Measurements from ENCODE around the gene ZNF219. TPM values are rescaled to one million over a fixed set of nuclear protein-coding genes. Genes with fewer than 3 reads are reported as not detected.

ZNF219 gene
- total and polyA plus RNA-seq, 7 experiments from 2014 or later = 2.3 to 22.1 (median 6.5) TPM

DNA sequence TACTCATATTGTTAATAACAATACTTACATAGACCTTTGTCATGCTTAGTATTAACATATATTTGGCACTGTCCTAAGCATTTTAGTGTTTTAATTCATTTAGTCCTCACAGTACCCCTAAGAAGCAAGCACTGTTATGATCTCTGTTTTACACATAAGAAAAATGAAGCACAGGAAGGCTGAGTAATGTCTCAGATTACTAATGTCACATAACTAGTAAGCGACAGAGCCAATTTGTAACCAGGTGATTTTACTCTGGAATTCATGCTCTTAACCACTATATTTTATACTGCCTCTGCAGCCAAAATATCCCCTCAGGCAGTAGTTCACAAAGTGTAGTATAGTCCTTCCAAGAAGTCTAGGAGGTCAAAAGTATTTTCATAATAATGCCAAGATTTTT, 22.7 kb upstream of the ZNF219 start:
- Histone ChIP-seq H3K4me3 (ENCODE audit: low read length) (no peak overlapping the region), H3K27ac (ENCODE audit: low read depth, low read length) (no peak overlapping the region), H3K9me3 (ENCODE audit: control insufficient read depth in 2 of 3, low read length in 3 of 3) (no peaks in the 10 kb centered on the region), H3K4me1 (ENCODE audit: control insufficient read depth in 2 of 2, insufficient read depth in 2 of 2, low read length in 2 of 2) (no peaks in the 10 kb centered on the region), H3K36me3 (ENCODE audit: control insufficient read depth in 2 of 3, insufficient read depth in 3 of 3, low read length in 3 of 3) (no peaks in the 10 kb centered on the region), H3K27me3 (ENCODE audit: control insufficient read depth in 2 of 2, insufficient read depth in 2 of 2, low read length in 2 of 2) (no peaks in the 10 kb centered on the region)
- Mint-ChIP-seq H3K9me3 (peaks cover 0 to 12% (median 2%) of the 10 kb centered on the region in 11 donors), H3K27me3 (peaks cover 17 to 33% (median 26%) of the 10 kb centered on the region in 5 donors), H3K4me1 (peaks cover 0 to 4% (median 0%) of the 10 kb centered on the region in 7 donors), H3K36me3 (no peaks in the 10 kb centered on the region), H3K27ac (no peak overlapping the region), H3K4me3 (no peak overlapping the region)
- ChIA-PET POLR2A (no interaction called here), CTCF (no interaction called here)
- ATAC-seq (no peak), DNase-seq (no peak)
- intact Hi-C loops (cut with micrococcal nuclease) = no loop called here

DNA sequence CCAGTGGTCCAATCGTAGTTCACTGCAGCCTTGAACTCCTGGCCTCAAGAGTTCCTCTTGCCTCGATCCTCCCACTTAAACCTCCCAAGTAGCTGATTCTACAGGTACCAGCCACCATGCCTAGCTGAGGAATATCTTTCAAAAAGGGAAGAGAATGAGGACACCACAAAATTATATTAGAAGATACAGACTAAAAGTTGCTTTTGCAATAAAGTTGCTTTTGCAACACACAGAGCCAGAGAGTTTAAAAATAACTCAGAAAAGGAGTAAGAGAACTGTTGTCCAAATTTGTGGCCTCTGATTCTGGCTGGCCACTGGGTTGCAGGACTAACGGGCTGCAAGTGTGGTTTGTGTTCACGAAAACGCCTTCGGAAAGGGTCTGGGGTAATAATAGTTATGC, 22.2 kb upstream of the ZNF219 start:
- H3K27ac ChIP-seq (ENCODE audit: low read depth, low read length) = no peak overlapping the region
- intact Hi-C loops (cut with micrococcal nuclease) = no loop called here

DNA sequence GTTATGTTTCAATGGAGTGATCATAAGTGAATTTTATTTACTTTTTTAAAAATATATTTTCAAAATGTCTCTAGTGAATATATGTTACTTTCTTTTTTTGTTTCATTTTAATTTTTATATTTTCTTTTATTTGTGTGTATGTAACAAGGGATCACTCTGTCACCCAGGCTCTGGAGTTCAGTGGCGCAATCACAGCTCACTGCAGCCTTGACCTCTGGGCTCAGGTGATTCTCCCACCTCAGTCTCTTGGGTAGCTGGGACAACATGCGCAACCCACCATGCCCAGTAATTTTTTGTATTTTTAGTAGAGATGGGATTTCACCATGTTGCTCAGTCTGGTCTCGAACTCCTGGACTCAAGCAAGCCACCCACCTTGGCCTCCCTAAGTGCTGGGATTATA, 20.5 kb upstream of the ZNF219 start:
- ChIA-PET CTCF (interaction anchor here (0.7 to 1.3 kb wide), 2 partner anchors 51 to 55 kb away, joined by 3 read pairs; no protein-coding TSS in a partner anchor), POLR2A (no interaction called here)
- no peak overlapping the region for H3K27ac Mint-ChIP-seq
- no peaks in the 10 kb centered on the region for H3K9me3 Mint-ChIP-seq
- H3K27me3 Mint-ChIP-seq = peaks cover 6 to 23% (median 19%) of the 10 kb centered on the region in 5 donors
- DNase-seq = no peak
- intact Hi-C loops (cut with micrococcal nuclease) = no loop called here
- no peaks in the 10 kb centered on the region for H3K36me3 Mint-ChIP-seq
- ATAC-seq = no peak
- no peak overlapping the region for H3K4me3 Mint-ChIP-seq
- Histone ChIP-seq H3K36me3 (ENCODE audit: control insufficient read depth in 2 of 3, insufficient read depth in 3 of 3, low read length in 3 of 3) (no peaks in the 10 kb centered on the region), H3K4me3 (ENCODE audit: low read length) (no peak overlapping the region), H3K4me1 (ENCODE audit: control insufficient read depth in 2 of 2, insufficient read depth in 2 of 2, low read length in 2 of 2) (no peaks in the 10 kb centered on the region), H3K27me3 (ENCODE audit: control insufficient read depth in 2 of 2, insufficient read depth in 2 of 2, low read length in 2 of 2) (no peaks in the 10 kb centered on the region), H3K9me3 (ENCODE audit: control insufficient read depth in 2 of 3, low read length in 3 of 3) (no peaks in the 10 kb centered on the region), H3K27ac (ENCODE audit: low read depth, low read length) (no peak overlapping the region)
- H3K4me1 Mint-ChIP-seq = peaks cover 0 to 4% (median 0%) of the 10 kb centered on the region in 7 donors

More for the DNA sequence above, 22.2 kb upstream of the ZNF219 start:
- H3K36me3 ChIP-seq (ENCODE audit: control insufficient read depth in 2 of 3, insufficient read depth in 3 of 3, low read length in 3 of 3) = no peaks in the 10 kb centered on the region
- Mint-ChIP-seq H3K27ac (no peak overlapping the region), H3K27me3 (peaks cover 16 to 30% (median 24%) of the 10 kb centered on the region in 5 donors), H3K9me3 (peaks cover 0 to 10% (median 2%) of the 10 kb centered on the region in 11 donors), H3K36me3 (no peaks in the 10 kb centered on the region), H3K4me3 (no peak overlapping the region), H3K4me1 (peaks cover 0 to 4% (median 0%) of the 10 kb centered on the region in 7 donors)
- H3K27me3 ChIP-seq (ENCODE audit: control insufficient read depth in 2 of 2, insufficient read depth in 2 of 2, low read length in 2 of 2) = no peaks in the 10 kb centered on the region
- CTCF ChIA-PET = no interaction called here
- no peaks in the 10 kb centered on the region for H3K9me3 ChIP-seq (ENCODE audit: control insufficient read depth in 2 of 3, low read length in 3 of 3)
- ATAC-seq (no peak), DNase-seq (no peak)
- POLR2A ChIA-PET = interaction anchor here (1.0 kb wide), 1 partner anchor 16 kb away, joined by 3 read pairs; no protein-coding TSS in a partner anchor
- no peak overlapping the region for H3K4me3 ChIP-seq (ENCODE audit: low read length)
- H3K4me1 ChIP-seq (ENCODE audit: control insufficient read depth in 2 of 2, insufficient read depth in 2 of 2, low read length in 2 of 2) = no peaks in the 10 kb centered on the region

GRCh38 chr14:21113369-21113768, 14.9 kb upstream of the ZNF219 start:
- no peak for ATAC-seq

DNA sequence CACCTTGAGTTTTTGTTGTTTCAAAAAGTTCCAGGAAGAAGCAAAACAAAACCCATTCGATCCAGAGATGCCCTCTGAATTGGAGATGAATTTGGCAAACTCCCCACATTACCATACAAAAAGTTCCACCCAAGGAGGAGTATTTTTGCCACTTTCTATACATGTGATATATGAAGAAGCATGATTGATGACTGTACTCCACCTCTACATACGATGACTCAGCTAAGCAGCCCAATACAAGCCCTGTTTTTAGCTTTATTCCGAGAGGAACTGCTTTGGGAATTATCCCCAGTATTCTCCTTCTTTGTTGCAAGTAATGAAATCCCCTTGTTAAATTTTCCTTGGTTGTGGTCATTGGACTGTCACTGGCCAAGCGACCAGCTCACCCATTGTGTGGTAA, 13.8 kb upstream of the ZNF219 start:
- no peaks in the 10 kb centered on the region for H3K36me3 ChIP-seq (ENCODE audit: control insufficient read depth in 2 of 3, insufficient read depth in 3 of 3, low read length in 3 of 3)
- no peak overlapping the region for H3K4me3 Mint-ChIP-seq
- DNase-seq (no peak), ATAC-seq (no peak)
- H3K36me3 Mint-ChIP-seq = no peaks in the 10 kb centered on the region
- CTCF ChIA-PET = interaction anchor here (0.9 kb wide), 1 partner anchor 97 kb away, joined by 4 read pairs; no protein-coding TSS in a partner anchor
- peaks cover 0 to 1% (median 0%) of the 10 kb centered on the region in 11 donors for H3K9me3 Mint-ChIP-seq
- no peak overlapping the region for H3K27ac Mint-ChIP-seq
- POLR2A ChIA-PET = interaction anchor here (0.7 kb wide), 1 partner anchor 430 kb away, joined by 4 read pairs; no protein-coding TSS in a partner anchor
- no peaks in the 10 kb centered on the region for H3K4me1 Mint-ChIP-seq
- no peaks in the 10 kb centered on the region for H3K4me1 ChIP-seq (ENCODE audit: control insufficient read depth in 2 of 2, insufficient read depth in 2 of 2, low read length in 2 of 2)
- no peak overlapping the region for H3K27ac ChIP-seq (ENCODE audit: low read depth, low read length)
- no peaks in the 10 kb centered on the region for H3K9me3 ChIP-seq (ENCODE audit: control insufficient read depth in 2 of 3, low read length in 3 of 3)
- H3K27me3 ChIP-seq (ENCODE audit: control insufficient read depth in 2 of 2, insufficient read depth in 2 of 2, low read length in 2 of 2) = no peaks in the 10 kb centered on the region
- H3K27me3 Mint-ChIP-seq = peaks cover 0 to 4% (median 0%) of the 10 kb centered on the region in 5 donors
- intact Hi-C loops (cut with micrococcal nuclease) = no loop called here
- H3K4me3 ChIP-seq (ENCODE audit: low read length) = no peak overlapping the region

More at GRCh38 chr14:21113369-21113768, 14.9 kb upstream of the ZNF219 start:
- Histone ChIP-seq H3K9me3 (ENCODE audit: control insufficient read depth in 2 of 3, low read length in 3 of 3) (no peaks in the 10 kb centered on the region), H3K36me3 (ENCODE audit: control insufficient read depth in 2 of 3, insufficient read depth in 3 of 3, low read length in 3 of 3) (no peaks in the 10 kb centered on the region), H3K27me3 (ENCODE audit: control insufficient read depth in 2 of 2, insufficient read depth in 2 of 2, low read length in 2 of 2) (no peaks in the 10 kb centered on the region), H3K27ac (ENCODE audit: low read depth, low read length) (no peak overlapping the region), H3K4me1 (ENCODE audit: control insufficient read depth in 2 of 2, insufficient read depth in 2 of 2, low read length in 2 of 2) (no peaks in the 10 kb centered on the region), H3K4me3 (ENCODE audit: low read length) (no peak overlapping the region)
- POLR2A ChIA-PET = no interaction called here
- Mint-ChIP-seq H3K36me3 (no peaks in the 10 kb centered on the region), H3K27me3 (peaks cover 0 to 7% (median 0%) of the 10 kb centered on the region in 5 donors), H3K4me1 (no peaks in the 10 kb centered on the region), H3K27ac (no peak overlapping the region), H3K9me3 (peaks cover 0 to 1% (median 0%) of the 10 kb centered on the region in 11 donors), H3K4me3 (no peak overlapping the region)
- DNase-seq = no peak
- intact Hi-C loops (cut with micrococcal nuclease) = no loop called here
- CTCF ChIA-PET = interaction anchor here (1.9 kb wide), 1 partner anchor 9 kb away, joined by 5 read pairs; no protein-coding TSS in a partner anchor

DNA sequence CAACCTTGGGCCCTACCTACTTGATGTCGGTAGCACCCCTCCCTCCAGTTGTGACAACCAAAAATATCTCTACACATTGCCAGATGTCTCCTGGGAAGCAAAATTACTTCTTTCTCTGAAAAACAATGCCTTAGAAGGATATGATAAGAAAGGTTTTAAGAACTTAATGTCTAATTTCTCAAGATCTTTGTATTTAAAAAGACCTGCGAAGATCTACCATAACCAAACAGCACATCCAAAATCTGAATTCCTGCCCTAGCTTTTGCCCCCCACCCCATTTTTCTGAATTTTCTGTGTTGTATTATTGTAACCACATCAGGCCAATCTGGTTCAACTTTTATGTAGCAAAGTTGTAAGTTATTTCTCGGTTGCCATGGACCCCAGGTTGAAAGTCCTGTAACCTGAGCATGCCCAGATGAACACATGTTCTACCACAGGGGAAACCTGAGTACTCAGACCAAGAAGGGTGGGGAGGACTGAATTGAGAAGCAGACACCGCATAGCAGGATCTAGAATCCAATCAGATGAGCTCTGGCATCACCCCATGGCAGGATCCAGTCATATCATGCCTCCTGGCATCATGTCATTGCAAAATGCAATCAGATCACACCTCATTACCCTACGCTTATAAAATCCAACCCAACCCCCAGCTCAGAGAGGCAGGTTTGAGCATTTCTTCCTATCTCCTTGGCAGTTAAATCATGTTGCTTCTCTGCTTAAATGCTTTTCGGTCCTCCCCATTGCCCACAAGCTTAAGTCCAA, 11.1 kb upstream of the ZNF219 start:
- peaks cover 0 to 1% (median 0%) of the 10 kb centered on the region in 11 donors for H3K9me3 Mint-ChIP-seq
- CTCF ChIA-PET = interaction anchor here (1.0 to 8.6 kb wide), 5 partner anchors 17 to 94 kb away, joined by 4 to 158 read pairs (median 5); partner anchors contain the start of gene ARHGEF40
- no peaks in the 10 kb centered on the region for H3K36me3 ChIP-seq (ENCODE audit: control insufficient read depth in 2 of 3, insufficient read depth in 3 of 3, low read length in 3 of 3)
- peaks cover 8 to 13% (median 9%) of the 10 kb centered on the region in 7 donors for H3K4me1 Mint-ChIP-seq
- H3K36me3 Mint-ChIP-seq = no peaks in the 10 kb centered on the region
- ATAC-seq = no peak
- peaks cover 0 to 3% (median 0%) of the 10 kb centered on the region in 5 donors for H3K27me3 Mint-ChIP-seq
- POLR2A ChIA-PET = interaction anchor here (0.9 kb wide), 1 partner anchor 165 kb away, joined by 3 read pairs; no protein-coding TSS in a partner anchor
- H3K27ac ChIP-seq (ENCODE audit: low read depth, low read length) = no peak overlapping the region
- H3K4me3 Mint-ChIP-seq = no peak overlapping the region
- H3K27ac Mint-ChIP-seq = no peak overlapping the region
- no peaks in the 10 kb centered on the region for H3K27me3 ChIP-seq (ENCODE audit: control insufficient read depth in 2 of 2, insufficient read depth in 2 of 2, low read length in 2 of 2)
- H3K4me3 ChIP-seq (ENCODE audit: low read length) = no peak overlapping the region
- H3K4me1 ChIP-seq (ENCODE audit: control insufficient read depth in 2 of 2, insufficient read depth in 2 of 2, low read length in 2 of 2) = peaks cover 3% of the 10 kb centered on the region in 2 donors
- no peaks in the 10 kb centered on the region for H3K9me3 ChIP-seq (ENCODE audit: control insufficient read depth in 2 of 3, low read length in 3 of 3)
- DNase-seq = no peak
- intact Hi-C loops (cut with micrococcal nuclease) = no loop called here
